Endothelial cell of umbilical vein (primary cell): ENCODE data around the gene RNF126. TPM values are rescaled to one million over a fixed set of nuclear protein-coding genes. Genes with fewer than 3 reads are reported as not detected.
"Not testable (repeated sequence)": the region's sequence is repeated elsewhere in the genome, so short reads cannot be mapped to it uniquely, and the experiment has no call there.

Experiments
- BruUV-seq: library from RNA; stranded (reverse); fragments of 400-500 nt; replicated peaks from 2 replicates; lab custom pipeline; 2021; lab: Mats Ljungman, UMichigan
- CTCF ChIA-PET: fragments of 300-600, 350-600 bp; sonication (Branson Sonifier 250); formaldehyde crosslinking; loops from one replicate; lab custom pipeline; 2021; ENCODE audit warnings: antibody characterized with exemption, inconsistent platforms; lab: Charles Lee
- POLR2A ChIA-PET: fragments of 300-600, 350-600 bp; sonication (Branson Sonifier 250); formaldehyde crosslinking; loops from one replicate; lab custom pipeline; 2021; ENCODE audit warnings: antibody characterized with exemption, inconsistent platforms; lab: Charles Lee
- DNase-seq: peaks from one replicate; pipeline ENCODE4 v3.0.0-alpha.2; 2011; ENCODE audit warnings: low read depth, low spot score
- FAIRE-seq: peaks from 2 replicates; lab custom pipeline; 2011; peaks lifted over from hg19 to GRCh38; lab: Jason Lieb, UNC
- H2AFZ ChIP-seq: 2 replicates; pipeline ENCODE4 v1.6.0; 2012; ENCODE audit warnings: low read depth, low read length, control low read depth, inconsistent platforms
- H3K27ac ChIP-seq: 2 replicates; pipeline ENCODE4 v1.5.1; 2011; ENCODE audit warnings: low read depth, mild to moderate bottlenecking, control low read depth, low read length, moderate library complexity; ENCODE audit not compliant: insufficient read depth
- H3K27me3 ChIP-seq, 2 experiments: 2 replicates each; pipeline versions ENCODE4 v1.6.0 to v1.6.1; 2011; ENCODE audit warnings: low read length in 2 of 2, mixed read lengths in 1 of 2; ENCODE audit not compliant: control insufficient read depth in 2 of 2, insufficient read depth in 2 of 2
- H3K36me3 ChIP-seq, 2 experiments: 2 replicates in 1 of 2; 3 replicates in 1 of 2; pipeline ENCODE4 v1.5.1; 2011; ENCODE audit warnings: low read length in 2 of 2, mild to moderate bottlenecking in 1 of 2, moderate library complexity in 1 of 2; ENCODE audit not compliant: control insufficient read depth in 2 of 2, insufficient read depth in 2 of 2; ENCODE audit errors: extremely low read depth in 1 of 2
- H3K4me1 ChIP-seq: 3 replicates; pipeline ENCODE4 v1.5.1; 2011; ENCODE audit warnings: mild to moderate bottlenecking, low read length; ENCODE audit not compliant: control insufficient read depth, insufficient read depth; ENCODE audit errors: extremely low read depth
- H3K4me2 ChIP-seq: 2 replicates; pipeline ENCODE4 v1.6.1; 2011; ENCODE audit warnings: low read length, control low read depth, mixed read lengths; ENCODE audit not compliant: insufficient read depth
- H3K4me3 ChIP-seq, 3 experiments: fragments of 200-600 bp in 1 of 3; sonication (generic), shearing (Covaris generic) in 1 of 3; replicated peaks in 1 of 3; 2 replicates each; pipeline ENCODE4 v1.5.1; 2011 to 2016; ENCODE audit warnings: control low read depth in 3 of 3, low read length in 3 of 3, mild to moderate bottlenecking in 2 of 3, inconsistent platforms in 1 of 3, low read depth in 1 of 3, moderate library complexity in 1 of 3; ENCODE audit not compliant: insufficient read depth in 1 of 3
- H3K79me2 ChIP-seq: 2 replicates; pipeline ENCODE4 v1.6.0; 2012; ENCODE audit warnings: low read length, inconsistent platforms; ENCODE audit not compliant: control insufficient read depth, insufficient read depth
- H3K9ac ChIP-seq: replicated peaks from 2 replicates; pipeline ENCODE3; 2011; ENCODE audit warnings: low read length, control low read depth; ENCODE audit not compliant: insufficient read depth; ENCODE audit errors: extremely low read depth
- H3K9me1 ChIP-seq: replicated peaks from 3 replicates; pipeline ENCODE4 v1.6.0; 2011; ENCODE audit warnings: mild to moderate bottlenecking, low read length; ENCODE audit not compliant: control insufficient read depth, insufficient read depth; ENCODE audit errors: extremely low read depth
- H3K9me3 ChIP-seq: replicated peaks from 2 replicates; pipeline ENCODE4 v1.5.1; 2012; ENCODE audit warnings: low read length, inconsistent platforms; ENCODE audit not compliant: control insufficient read depth, insufficient read depth
- H4K20me1 ChIP-seq: replicated peaks from 2 replicates; pipeline ENCODE3; 2011; ENCODE audit warnings: mild to moderate bottlenecking, low read length; ENCODE audit not compliant: control insufficient read depth, insufficient read depth; ENCODE audit errors: extremely low read depth
- CTCF ChIP-seq, 2 donors: IDR thresholded peaks; 1 replicate in 1 of 2; 2 replicates in 1 of 2; pipeline ENCODE4 v1.5.1; 2011; ENCODE audit warnings: low read length in 2 of 2, mild to moderate bottlenecking in 2 of 2, moderate library complexity in 2 of 2, control low read depth in 1 of 2, inconsistent platforms in 1 of 2, low read depth in 1 of 2; ENCODE audit not compliant: insufficient read depth in 1 of 2; ENCODE audit errors: extremely low read depth in 1 of 2
- EZH2 ChIP-seq: IDR thresholded peaks from 2 replicates; pipeline ENCODE4 v1.6.1; 2012; ENCODE audit warnings: borderline replicate concordance, low read depth, mild to moderate bottlenecking, moderate library complexity, low read length, inconsistent platforms; ENCODE audit not compliant: severe bottlenecking
- FOS ChIP-seq: IDR thresholded peaks from 2 replicates; pipeline ENCODE4 v1.6.1; 2011; ENCODE audit warnings: mild to moderate bottlenecking, low read length, moderate library complexity, borderline replicate concordance; ENCODE audit not compliant: insufficient read depth
- GATA2 ChIP-seq: IDR thresholded peaks from 2 replicates; pipeline ENCODE4 v1.7.0; 2011; ENCODE audit warnings: low read depth, mild to moderate bottlenecking, moderate library complexity, mixed read lengths, low read length; ENCODE audit not compliant: insufficient read length, insufficient read depth
- JUN ChIP-seq: IDR thresholded peaks from 2 replicates; pipeline ENCODE4 v1.6.1; 2011; ENCODE audit warnings: borderline replicate concordance, low read depth; ENCODE audit not compliant: insufficient read length, insufficient read depth
- MAX ChIP-seq: IDR thresholded peaks from 2 replicates; pipeline ENCODE4 v1.6.1; 2011; ENCODE audit not compliant: insufficient read depth, insufficient read length
- MYC ChIP-seq: IDR thresholded peaks from one replicate; pipeline ENCODE4 v1.6.1; 2011; ENCODE audit warnings: mild to moderate bottlenecking, low read depth, low read length
- POLR2A ChIP-seq: IDR thresholded peaks from 2 replicates; pipeline ENCODE4 v1.6.1; 2012; ENCODE audit warnings: low read depth, mild to moderate bottlenecking, control low read depth, low read length
- POLR2AphosphoS5 ChIP-seq: IDR thresholded peaks from 2 replicates; pipeline ENCODE4 v1.6.1; 2012; ENCODE audit warnings: low read depth, mild to moderate bottlenecking, control low read depth, low read length, moderate library complexity; ENCODE audit not compliant: insufficient read depth
- dilution Hi-C: fragments of 300-500 bp; cut with MboI; formaldehyde crosslinking; loops from one replicate; pipeline ENCODE4 v1.15.0; 2019; ENCODE audit warnings: low sequenced_read_pairs; ENCODE audit not compliant: extremely low pct_ligation_motif_present
- intact Hi-C: fragments of 100-400 bp; cut with micrococcal nuclease; formaldehyde crosslinking; loops from one replicate; pipeline ENCODE4 v1.10.0; 2022
- polyA plus RNA-seq, 4 experiments: library from polyadenylated mRNA; depleted of rRNA in 3 of 4; stranded (reverse) in 3 of 4; unstranded in 1 of 4; fragments of >200 nt; gene quantifications; 2 replicates each; pipeline versions ENCODE4 v1.2.1 to v1.2.3, GENCODE V29; 2011 to 2012; ENCODE audit warnings: missing spikeins in 1 of 4
- total RNA-seq: library from RNA; stranded (reverse); gene quantifications from 2 replicates; pipeline ENCODE4 v1.2.3, GENCODE V29; 2021

The RNF126 gene
- total and polyA plus RNA-seq, 2 donors (not counting 3 experiments of a cell fraction or from before 2014, with no cell fraction given) = 19.2 to 61.3 TPM

- FAIRE-seq = no peak
- intact Hi-C loops = no loop called here
- no peaks in the 10 kb centered on the region for H3K9me1 ChIP-seq
- DNase-seq = no peak
- TF ChIP-seq CTCF (IDR thresholded peaks at IDR 0.05; ENCODE audit: extremely low read depth in 1 of 2, insufficient read depth in 1 of 2, low read depth in 1 of 2, low read length in 2 of 2) = no peak
- no peak for TF ChIP-seq EZH2
- TF ChIP-seq FOS = no peak
- no peak for TF ChIP-seq JUN
- TF ChIP-seq POLR2A = no peak
- TF ChIP-seq GATA2 = no peak
- TF ChIP-seq MAX = no peak
- TF ChIP-seq MYC = no peak
- no peak for TF ChIP-seq POLR2AphosphoS5
- POLR2A ChIA-PET = no interaction called here
- no peaks in the 10 kb centered on the region for H3K4me1 ChIP-seq
- H3K27ac ChIP-seq = no peak overlapping the region
- no peak overlapping the region for H3K4me2 ChIP-seq
- no peaks in the 10 kb centered on the region for H3K9me3 ChIP-seq
- H3K36me3 ChIP-seq = no peaks in the 10 kb centered on the region
- no peaks in the 10 kb centered on the region for H3K27me3 ChIP-seq
- H3K9ac ChIP-seq = no peak overlapping the region
- dilution Hi-C loops = no loop called here
- no peaks in the 10 kb centered on the region for H3K79me2 ChIP-seq
- BruUV-seq = no TSS peak
- no peak overlapping the region for H2AFZ ChIP-seq
- no peak overlapping the region for H3K4me3 ChIP-seq
- CTCF ChIA-PET = interaction anchor here (0.9 to 1.9 kb wide), 4 partner anchors 9 to 69 kb away, joined by 3 to 11 read pairs (median 6); no protein-coding TSS in a partner anchor
- no peaks in the 10 kb centered on the region for H4K20me1 ChIP-seq
These were observed 7.6 kb upstream of the RNF126 start for GRCh38 chr19:670609-671075.

GRCh38 chr19:668675-669434 is 5.8 kb upstream of the RNF126 start:
- FAIRE-seq = not testable (repeated sequence)

More at GRCh38 chr19:668675-669434, 5.8 kb upstream of the RNF126 start:
- H3K36me3 ChIP-seq, H3K9ac ChIP-seq, H3K4me2 ChIP-seq, H3K4me3 ChIP-seq, H3K9me1 ChIP-seq, H3K79me2 ChIP-seq, DNase-seq, H3K27me3 ChIP-seq, H2AFZ ChIP-seq, H4K20me1 ChIP-seq, dilution Hi-C loops, H3K27ac ChIP-seq, BruUV-seq, intact Hi-C loops, H3K4me1 ChIP-seq, POLR2A ChIA-PET, H3K9me3 ChIP-seq: not testable (repeated sequence)
- CTCF ChIA-PET = interaction anchor here (0.6 to 3.8 kb wide), 3 partner anchors 11 to 65 kb away, joined by 7 to 49 read pairs (median 9); no protein-coding TSS in a partner anchor
